ENCODE results near the gene DDX6.

GRCh38 chr11:118797510-118797909 lies 6.5 kb upstream of the DDX6 start:
- TF ChIP-seq POLR2A (IDR thresholded peaks at IDR 0.05; ENCODE audit: low read length) (no peak), GATA1 (IDR thresholded peaks at IDR 0.05; ENCODE audit: low read depth, low read length) (no peak)

All from erythroblast (primary cell).